GM18502 (cell line): ENCODE data around the gene MKRN2.
A peak's percentile ranks its signal among the peaks of the same experiment; 100 is the strongest.

Experiments
- ATAC-seq: cut with Tn5 transposase; IDR thresholded peaks from one replicate; pipeline ENCODE4 v1.9.1; 2021; ENCODE audit warnings: mild to moderate bottlenecking; ENCODE audit not compliant: unreplicated experiment, poor library complexity

The MKRN2 gene

GRCh38 chr3:12584083-12584482, 27.2 kb downstream of the MKRN2 start:
- no peak for ATAC-seq

GRCh38 chr3:12585181-12585580, 28.3 kb downstream of the MKRN2 start:
- ATAC-seq, result no peak

- peak; percentile 59 for ATAC-seq
These were observed 29.1 kb downstream of the MKRN2 start for GRCh38 chr3:12585970-12586369.

GRCh38 chr3:12586403-12586802, 29.5 kb downstream of the MKRN2 start:
- no peak for ATAC-seq

- ATAC-seq, result no peak
These were observed 31.4 kb downstream of the MKRN2 start for GRCh38 chr3:12588039-12589009.

- ATAC-seq, result no peak
These were observed 33.2 kb downstream of the MKRN2 start for GRCh38 chr3:12590096-12590495.

- ATAC-seq, result no peak
These were observed 34.6 kb downstream of the MKRN2 start for GRCh38 chr3:12591456-12591855.

- ATAC-seq, result no peak
These were observed 35.3 kb downstream of the MKRN2 start for GRCh38 chr3:12591997-12592715.

GRCh38 chr3:12593473-12593872, 36.6 kb downstream of the MKRN2 start:
- no peak for ATAC-seq

GRCh38 chr3:12598890-12599289, 42.0 kb downstream of the MKRN2 start:
- ATAC-seq, result no peak

- ATAC-seq, result no peak
These were observed 44.2 kb downstream of the MKRN2 start for GRCh38 chr3:12601072-12601471.

- no peak for ATAC-seq
These were observed 47.1 kb downstream of the MKRN2 start for GRCh38 chr3:12603969-12604368.

GRCh38 chr3:12608376-12608775, 51.5 kb downstream of the MKRN2 start:
- ATAC-seq, result no peak

GRCh38 chr3:12611117-12611516, 54.2 kb downstream of the MKRN2 start:
- ATAC-seq, result no peak

- no peak for ATAC-seq
These were observed 55.8 kb downstream of the MKRN2 start for GRCh38 chr3:12612514-12613226.

- ATAC-seq, result no peak
These were observed 56.4 kb downstream of the MKRN2 start for GRCh38 chr3:12613250-12613649.

GRCh38 chr3:12615266-12615665, 58.4 kb downstream of the MKRN2 start:
- no peak for ATAC-seq

- ATAC-seq, result no peak
These were observed 61.5 kb downstream of the MKRN2 start for GRCh38 chr3:12618426-12618825.

- ATAC-seq, result no peak
These were observed 63.4 kb downstream of the MKRN2 start for GRCh38 chr3:12620305-12620704.

- no peak for ATAC-seq
These were observed 63.8 kb downstream of the MKRN2 start for GRCh38 chr3:12620729-12621128.

- ATAC-seq, result no peak
These were observed 65.4 kb downstream of the MKRN2 start for GRCh38 chr3:12622335-12622734.
